Measurements from ENCODE around the gene P2RX2. TPM values are rescaled to one million over a fixed set of nuclear protein-coding genes. Genes with fewer than 3 reads are reported as not detected.

The P2RX2 gene
- total and polyA plus RNA-seq, 2 of the 4 experiments (the other 2 are of a cell fraction) = not detected

DNA sequence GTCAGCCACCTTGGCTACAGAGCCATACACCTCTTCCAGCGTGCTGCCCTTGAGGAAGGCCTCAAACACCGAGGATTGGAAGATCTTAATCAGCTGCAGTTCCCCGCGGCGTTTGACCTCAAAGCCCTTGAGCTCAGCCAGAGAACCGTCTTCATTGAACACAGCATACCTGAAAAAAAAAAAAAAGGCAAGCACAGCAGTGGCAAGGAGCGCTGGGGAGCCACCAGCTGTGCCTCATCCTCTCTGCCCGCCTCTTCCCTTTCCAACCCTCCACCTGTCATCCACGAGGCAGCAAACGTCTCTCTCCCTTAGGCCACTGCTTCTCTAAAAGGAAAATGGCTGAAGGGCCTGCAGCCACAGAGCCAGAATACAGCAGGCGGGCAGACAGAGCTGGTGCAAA is 42.4 kb downstream of the P2RX2 start:
- H4K91ac ChIP-seq (ENCODE audit: insufficient read depth, low read depth, low read length) = no peak overlapping the region
- H2AK5ac ChIP-seq (ENCODE audit: low read depth, low read length) = no peak overlapping the region
- H3K4me3 ChIP-seq (ENCODE audit: insufficient read depth, low read depth, low read length) = no peak overlapping the region
- H3K23ac ChIP-seq (ENCODE audit: low read depth, low read length) = no peak overlapping the region
- H3K9me1 ChIP-seq (ENCODE audit: insufficient read depth, low read length) = peaks cover 5% of the 10 kb centered on the region
- H2BK120ac ChIP-seq (ENCODE audit: low read depth, low read length) = no peak overlapping the region
- no peak overlapping the region for H3K4me2 ChIP-seq (ENCODE audit: low read depth, low read length)
- no peaks in the 10 kb centered on the region for H3K4me1 ChIP-seq (ENCODE audit: control insufficient read depth, insufficient read depth, low read length)
- ChIA-PET POLR2A (ENCODE audit: unreplicated experiment) (no interaction called here), CTCF (no interaction called here)
- no peak overlapping the region for H3K56ac ChIP-seq (ENCODE audit: extremely low read depth, insufficient read depth, low read length)
- H4K8ac ChIP-seq (ENCODE audit: low read depth in 2 of 2, low read length in 2 of 2) = no peak overlapping the region
- no peak overlapping the region for H3K14ac ChIP-seq (replicated peaks; ENCODE audit: low read depth, low read length)
- no peak overlapping the region for H2BK15ac ChIP-seq (ENCODE audit: low read depth, low read length)
- no peak overlapping the region for H4K5ac ChIP-seq (ENCODE audit: low read depth, low read length)
- H2BK5ac ChIP-seq (ENCODE audit: low read depth, low read length, poor library complexity, severe bottlenecking) = no peak overlapping the region
- peaks cover 56% of the 10 kb centered on the region for H3K36me3 ChIP-seq (ENCODE audit: control insufficient read depth, insufficient read depth, low read length)
- TF ChIP-seq, protein P1, sequence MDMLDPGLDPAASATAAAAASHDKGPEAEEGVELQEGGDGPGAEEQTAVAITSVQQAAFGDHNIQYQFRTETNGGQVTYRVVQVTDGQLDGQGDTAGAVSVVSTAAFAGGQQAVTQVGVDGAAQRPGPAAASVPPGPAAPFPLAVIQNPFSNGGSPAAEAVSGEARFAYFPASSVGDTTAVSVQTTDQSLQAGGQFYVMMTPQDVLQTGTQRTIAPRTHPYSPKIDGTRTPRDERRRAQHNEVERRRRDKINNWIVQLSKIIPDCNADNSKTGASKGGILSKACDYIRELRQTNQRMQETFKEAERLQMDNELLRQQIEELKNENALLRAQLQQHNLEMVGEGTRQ (IDR thresholded peaks at IDR 0.05; ENCODE audit: low read depth, low read length) = no peak
- no peak for TF ChIP-seq MAZ (IDR thresholded peaks at IDR 0.05; ENCODE audit: borderline replicate concordance, low read depth, low read length)
- no peak for TF ChIP-seq MAFK (IDR thresholded peaks at IDR 0.05; ENCODE audit: low read depth, low read length)
- no peak for TF ChIP-seq RCOR1 (IDR thresholded peaks at IDR 0.05; ENCODE audit: insufficient replicate concordance, low read length)
- TF ChIP-seq SMC3 (IDR thresholded peaks at IDR 0.05; ENCODE audit: low read depth, low read length) = no peak
- TF ChIP-seq FOS (IDR thresholded peaks at IDR 0.05; ENCODE audit: low read depth, low read length) = no peak
- no peak for TF ChIP-seq NFE2L2 (IDR thresholded peaks at IDR 0.05; ENCODE audit: low read depth, low read length)
- TF ChIP-seq, protein P2, sequence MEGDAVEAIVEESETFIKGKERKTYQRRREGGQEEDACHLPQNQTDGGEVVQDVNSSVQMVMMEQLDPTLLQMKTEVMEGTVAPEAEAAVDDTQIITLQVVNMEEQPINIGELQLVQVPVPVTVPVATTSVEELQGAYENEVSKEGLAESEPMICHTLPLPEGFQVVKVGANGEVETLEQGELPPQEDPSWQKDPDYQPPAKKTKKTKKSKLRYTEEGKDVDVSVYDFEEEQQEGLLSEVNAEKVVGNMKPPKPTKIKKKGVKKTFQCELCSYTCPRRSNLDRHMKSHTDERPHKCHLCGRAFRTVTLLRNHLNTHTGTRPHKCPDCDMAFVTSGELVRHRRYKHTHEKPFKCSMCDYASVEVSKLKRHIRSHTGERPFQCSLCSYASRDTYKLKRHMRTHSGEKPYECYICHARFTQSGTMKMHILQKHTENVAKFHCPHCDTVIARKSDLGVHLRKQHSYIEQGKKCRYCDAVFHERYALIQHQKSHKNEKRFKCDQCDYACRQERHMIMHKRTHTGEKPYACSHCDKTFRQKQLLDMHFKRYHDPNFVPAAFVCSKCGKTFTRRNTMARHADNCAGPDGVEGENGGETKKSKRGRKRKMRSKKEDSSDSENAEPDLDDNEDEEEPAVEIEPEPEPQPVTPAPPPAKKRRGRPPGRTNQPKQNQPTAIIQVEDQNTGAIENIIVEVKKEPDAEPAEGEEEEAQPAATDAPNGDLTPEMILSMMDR (conservative IDR thresholded peaks at IDR 0.05; ENCODE audit: low read depth, low read length) = no peak
- no peak for TF ChIP-seq POLR2A (IDR thresholded peaks at IDR 0.05; ENCODE audit: low read depth, low read length)
- TF ChIP-seq, protein P3, sequence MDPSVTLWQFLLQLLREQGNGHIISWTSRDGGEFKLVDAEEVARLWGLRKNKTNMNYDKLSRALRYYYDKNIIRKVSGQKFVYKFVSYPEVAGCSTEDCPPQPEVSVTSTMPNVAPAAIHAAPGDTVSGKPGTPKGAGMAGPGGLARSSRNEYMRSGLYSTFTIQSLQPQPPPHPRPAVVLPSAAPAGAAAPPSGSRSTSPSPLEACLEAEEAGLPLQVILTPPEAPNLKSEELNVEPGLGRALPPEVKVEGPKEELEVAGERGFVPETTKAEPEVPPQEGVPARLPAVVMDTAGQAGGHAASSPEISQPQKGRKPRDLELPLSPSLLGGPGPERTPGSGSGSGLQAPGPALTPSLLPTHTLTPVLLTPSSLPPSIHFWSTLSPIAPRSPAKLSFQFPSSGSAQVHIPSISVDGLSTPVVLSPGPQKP (IDR thresholded peaks at IDR 0.05; ENCODE audit: borderline replicate concordance, low read depth, low read length) = no peak
- TF ChIP-seq RFX5 (IDR thresholded peaks at IDR 0.05; ENCODE audit: low read depth, low read length) = no peak
- TF ChIP-seq MXI1 (IDR thresholded peaks at IDR 0.05; ENCODE audit: borderline replicate concordance, low read depth, low read length) = no peak
- TF ChIP-seq CEBPB (IDR thresholded peaks at IDR 0.05; ENCODE audit: low read depth, low read length) = no peak
- TF ChIP-seq CHD1 (IDR thresholded peaks at IDR 0.05; ENCODE audit: low read depth, low read length) = no peak
- no peak for TF ChIP-seq RAD21 (IDR thresholded peaks at IDR 0.05; ENCODE audit: low read length)
- TF ChIP-seq BHLHE40 (IDR thresholded peaks at IDR 0.05; ENCODE audit: low read depth, low read length) = no peak
- no peaks in the 10 kb centered on the region for H3K9me3 ChIP-seq (ENCODE audit: control insufficient read depth, insufficient read depth, low read length)
- in situ Hi-C loops (cut with MboI; ENCODE audit: low sequenced_read_pairs) = no loop called here
- H2BK20ac ChIP-seq (ENCODE audit: low read depth, low read length) = no peak overlapping the region
- no peak for ATAC-seq (ENCODE audit: low read depth)
- H2AFZ ChIP-seq (replicated peaks; ENCODE audit: low read length, poor library complexity) = no peak overlapping the region
- intact Hi-C loops (cut with micrococcal nuclease) = no loop called here
- no peak overlapping the region for H3K9ac ChIP-seq (ENCODE audit: low read depth, low read length)
- no peak overlapping the region for H3K27ac ChIP-seq (ENCODE audit: insufficient read depth, low read length)
- DNase-seq = no peak
- H3K79me1 ChIP-seq (ENCODE audit: low read depth in 1 of 2, low read length in 2 of 2) = no peaks in the 10 kb centered on the region
- H3K18ac ChIP-seq (ENCODE audit: low read depth, low read length) = no peak overlapping the region
- H3K4ac ChIP-seq (ENCODE audit: low read depth, low read length) = no peak overlapping the region
- H3K27me3 ChIP-seq (ENCODE audit: control insufficient read depth, insufficient read depth, low read length) = no peaks in the 10 kb centered on the region
- H2AK9ac ChIP-seq (replicated peaks; ENCODE audit: low read depth, low read length, poor library complexity) = no peak overlapping the region
- dilution Hi-C loops (cut with HindIII; ENCODE audit: low sequenced_read_pairs, unreplicated experiment) = no loop called here
- H4K20me1 ChIP-seq (ENCODE audit: insufficient read depth, low read length) = no peaks in the 10 kb centered on the region
- 82% methylated on average over 7 of the region's 11 CpGs; no CpG with 5 or more reads in 1 of the 2 experiments for WGBS, 2 experiments (ENCODE audit: extremely low coverage in 2 of 2, insufficient read length in 1 of 2)
- BruUV-seq (replicated peaks) = no TSS peak

Data from IMR-90 (cell line).